Measurements from ENCODE around the gene NAT8L. TPM values are rescaled to one million over a fixed set of nuclear protein-coding genes. Genes with fewer than 3 reads are reported as not detected.

NAT8L gene
- total RNA-seq, 1 donor from 2014 or later, result not detected

DNA sequence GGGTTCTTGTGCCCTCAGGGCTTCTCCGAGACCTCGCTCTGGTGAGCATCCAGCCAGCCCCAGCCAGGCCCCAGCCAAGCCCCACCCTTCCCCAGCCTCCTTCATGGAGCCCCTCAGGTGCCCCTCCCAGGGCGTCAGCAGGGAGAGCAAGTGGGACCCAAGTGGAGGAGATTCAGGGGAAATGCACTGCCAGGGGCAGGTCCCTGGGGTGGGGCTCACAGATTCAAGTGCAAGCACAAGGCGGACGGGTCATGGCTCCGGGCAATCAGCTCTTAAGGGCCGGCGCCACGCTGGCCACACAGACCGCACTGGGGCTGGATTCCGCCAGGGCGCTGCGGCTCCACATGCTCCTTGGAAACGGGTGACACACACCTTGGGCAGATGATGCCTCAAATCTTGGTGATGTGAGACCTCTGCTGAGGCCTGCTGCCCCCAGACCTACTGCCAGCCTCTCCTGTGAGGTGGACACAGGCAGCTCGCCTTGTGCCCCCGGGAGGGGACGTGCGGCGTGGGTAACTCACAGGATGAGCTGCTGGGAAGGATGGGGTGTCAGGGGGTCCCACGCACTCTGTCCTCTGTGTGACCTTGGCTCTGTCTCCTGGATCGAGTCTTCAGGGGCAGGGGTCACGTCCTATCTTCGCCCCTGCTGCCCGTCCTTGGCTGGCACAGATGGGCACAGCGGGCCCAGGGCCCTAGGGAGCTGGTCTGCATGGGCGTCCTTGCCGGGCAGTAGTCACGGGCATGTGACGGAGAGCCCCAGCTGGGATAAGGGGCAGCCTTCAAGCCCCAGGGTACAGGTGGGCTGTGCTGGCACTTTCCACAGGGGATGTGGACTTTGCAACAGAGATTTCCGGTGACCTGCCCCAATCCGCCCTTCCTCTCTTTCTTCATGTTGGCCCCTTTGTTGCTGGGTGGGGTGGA is 17.1 kb downstream of the NAT8L start:
- intact Hi-C loops (cut with DNase I), result no loop called here
- no peaks in the 10 kb centered on the region for H3K9me3 ChIP-seq
- no peaks in the 10 kb centered on the region for H3K27me3 ChIP-seq
- no peak overlapping the region for H3K4me3 ChIP-seq
- no peaks in the 10 kb centered on the region for H3K4me1 ChIP-seq
- TF ChIP-seq CTCF (IDR thresholded peaks at IDR 0.05), result no peak
- no peak for DNase-seq (ENCODE audit: low spot score in 2 of 2)
- no peak overlapping the region for H3K27ac ChIP-seq
- H3K36me3 ChIP-seq, result no peaks in the 10 kb centered on the region

DNA sequence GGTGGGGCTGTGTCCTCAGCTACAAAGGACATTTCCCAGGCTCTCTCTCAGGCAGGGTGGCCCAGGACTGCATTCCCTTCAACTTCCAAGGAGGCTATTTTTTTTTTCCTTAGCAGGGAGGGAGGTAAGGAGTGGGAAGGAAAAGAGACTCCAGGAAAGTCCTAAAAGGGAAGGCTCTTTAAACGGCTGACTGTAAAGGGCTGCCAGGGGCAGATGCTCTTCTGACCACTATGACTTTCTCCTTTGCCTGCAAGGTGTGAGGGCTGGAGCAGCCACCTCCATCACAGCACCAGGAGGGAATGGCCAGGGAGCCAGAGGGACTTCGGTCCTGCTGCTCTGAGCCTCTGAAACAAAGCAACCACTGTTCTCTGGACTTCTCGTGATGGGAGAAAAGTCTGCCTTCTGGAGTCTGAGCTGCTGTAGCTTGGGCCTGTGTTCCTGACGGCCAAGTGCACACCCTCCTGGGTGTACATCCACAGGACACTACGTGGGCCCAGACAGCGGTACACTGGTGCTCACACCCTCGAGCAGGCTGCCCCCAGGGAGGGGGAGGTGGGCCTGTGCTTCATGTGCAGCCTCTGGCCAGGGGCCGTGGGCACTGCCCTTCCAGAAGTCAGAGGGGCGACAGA is 17.9 kb downstream of the NAT8L start:
- no peaks in the 10 kb centered on the region for H3K36me3 ChIP-seq
- intact Hi-C loops (cut with DNase I), result no loop called here
- no peaks in the 10 kb centered on the region for H3K9me3 ChIP-seq
- DNase-seq (ENCODE audit: low spot score in 2 of 2), result no peak
- no peak for TF ChIP-seq CTCF (IDR thresholded peaks at IDR 0.05)
- no peaks in the 10 kb centered on the region for H3K4me1 ChIP-seq
- H3K27me3 ChIP-seq, result no peaks in the 10 kb centered on the region
- no peak overlapping the region for H3K27ac ChIP-seq
- no peak overlapping the region for H3K4me3 ChIP-seq

- H3K36me3 ChIP-seq, result no peaks in the 10 kb centered on the region
- no peaks in the 10 kb centered on the region for H3K27me3 ChIP-seq
- TF ChIP-seq CTCF (IDR thresholded peaks at IDR 0.05), result no peak
- intact Hi-C loops (cut with DNase I), result no loop called here
- no peak overlapping the region for H3K27ac ChIP-seq
- no peak for DNase-seq (ENCODE audit: low spot score in 2 of 2)
- H3K4me3 ChIP-seq, result no peak overlapping the region
- no peaks in the 10 kb centered on the region for H3K9me3 ChIP-seq
- no peaks in the 10 kb centered on the region for H3K4me1 ChIP-seq
Measured at GRCh38 chr4:2077537-2078460, 18.7 kb downstream of the NAT8L start.

- no peak overlapping the region for H3K27ac ChIP-seq
- DNase-seq (ENCODE audit: low spot score in 2 of 2), result no peak
- no peaks in the 10 kb centered on the region for H3K36me3 ChIP-seq
- H3K9me3 ChIP-seq, result no peaks in the 10 kb centered on the region
- intact Hi-C loops (cut with DNase I), result no loop called here
- H3K4me1 ChIP-seq, result no peaks in the 10 kb centered on the region
- H3K27me3 ChIP-seq, result no peaks in the 10 kb centered on the region
- H3K4me3 ChIP-seq, result no peak overlapping the region
- no peak for TF ChIP-seq CTCF (IDR thresholded peaks at IDR 0.05)
Measured at GRCh38 chr4:2078584-2078983, 19.5 kb downstream of the NAT8L start.

DNA sequence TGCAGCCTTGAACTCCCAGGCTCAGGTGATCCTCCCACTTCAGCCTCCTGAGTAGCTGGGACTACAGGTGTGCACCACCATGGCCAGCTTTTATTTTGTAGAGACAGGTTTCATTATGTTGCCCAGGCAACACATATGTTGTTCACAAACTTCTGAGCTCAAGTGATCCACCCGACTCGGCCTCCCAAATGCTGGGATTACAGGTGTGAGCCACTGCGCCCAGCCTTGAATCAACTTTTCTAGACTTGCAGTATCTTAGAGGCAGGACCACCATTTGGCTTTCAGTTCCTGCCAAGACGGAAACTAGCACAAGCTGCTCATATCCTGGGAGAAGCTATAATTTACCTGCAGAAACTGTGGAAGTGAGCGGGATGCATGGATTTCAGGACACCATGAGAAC is 19.9 kb downstream of the NAT8L start:
- H3K4me1 ChIP-seq, result no peaks in the 10 kb centered on the region
- DNase-seq (ENCODE audit: low spot score in 2 of 2), result peak in 1 of 2 donors; percentile 47
- TF ChIP-seq CTCF (IDR thresholded peaks at IDR 0.05), result no peak
- no peaks in the 10 kb centered on the region for H3K9me3 ChIP-seq
- no peaks in the 10 kb centered on the region for H3K27me3 ChIP-seq
- intact Hi-C loops (cut with DNase I), result no loop called here
- no peak overlapping the region for H3K27ac ChIP-seq
- no peaks in the 10 kb centered on the region for H3K36me3 ChIP-seq
- H3K4me3 ChIP-seq, result no peak overlapping the region
